PC-9 (cell line): ENCODE results near the gene C19orf18.

Experiments
- CTCF ChIP-seq: fragments of 200-600 bp; sonication (generic); conservative IDR thresholded peaks from 2 replicates; pipeline ENCODE4 v1.6.1; 2017; ENCODE audit warnings: mixed run types, antibody characterized with exemption, mild to moderate bottlenecking, moderate library complexity
- EZH2 ChIP-seq: fragments of 200-600 bp; sonication (generic); IDR thresholded peaks from 2 replicates; pipeline ENCODE4 v1.8.0; 2017; ENCODE audit warnings: antibody characterized with exemption, low read depth

GRCh38 chr19:57927587-57927986, 46.7 kb downstream of the C19orf18 start:
- TF ChIP-seq CTCF (no peak), EZH2 (no peak)
